NCI-H524 (cell line): Measurements from ENCODE around the gene LPCAT3.
"Not testable (repeated sequence)": the region's sequence is repeated elsewhere in the genome, so short reads cannot be mapped to it uniquely, and the experiment has no call there.

Source experiments
- DNase-seq, 2 experiments: peaks; one replicate each; lab custom pipeline; 2025; lab: John Stamatoyannopoulos, UW

LPCAT3 gene

GRCh38 chr12:7037411-7037810 is 19.1 kb upstream of the LPCAT3 start:
- DNase-seq, result not testable (repeated sequence)

- DNase-seq, result no peak
These were observed 17.2 kb upstream of the LPCAT3 start for GRCh38 chr12:7035463-7035862.

- no peak for DNase-seq
These were observed 16.2 kb upstream of the LPCAT3 start for GRCh38 chr12:7034464-7034863.

- no peak for DNase-seq
These were observed 14.7 kb upstream of the LPCAT3 start for GRCh38 chr12:7032990-7033389.

GRCh38 chr12:7031306-7031705 is 13.0 kb upstream of the LPCAT3 start:
- no peak for DNase-seq

GRCh38 chr12:7026854-7027253 is 8.6 kb upstream of the LPCAT3 start:
- DNase-seq, result no peak

- DNase-seq, result no peak
These were observed 4.8 kb upstream of the LPCAT3 start for GRCh38 chr12:7023114-7023513.

- DNase-seq, result no peak
These were observed 3.7 kb upstream of the LPCAT3 start for GRCh38 chr12:7021956-7022355.

GRCh38 chr12:7019043-7019569 is 830 bp upstream of the LPCAT3 start:
- peak; percentile 40 to 72 for DNase-seq

GRCh38 chr12:7017870-7018349 is 366 bp downstream of the LPCAT3 start:
- DNase-seq, result peak; percentile 46 to 83

- no peak for DNase-seq
These were observed 1.2 kb downstream of the LPCAT3 start for GRCh38 chr12:7016958-7017571.

GRCh38 chr12:7015555-7016370 is 2.5 kb downstream of the LPCAT3 start:
- DNase-seq, result no peak

GRCh38 chr12:7013101-7013500 is 5.2 kb downstream of the LPCAT3 start:
- DNase-seq, result no peak

- no peak for DNase-seq
These were observed 6.2 kb downstream of the LPCAT3 start for GRCh38 chr12:7012024-7012607.

GRCh38 chr12:7011398-7011797 is 6.9 kb downstream of the LPCAT3 start:
- not testable (repeated sequence) for DNase-seq

- no peak for DNase-seq
These were observed 8.8 kb downstream of the LPCAT3 start for GRCh38 chr12:7009512-7009911.

- DNase-seq, result no peak
These were observed 9.4 kb downstream of the LPCAT3 start for GRCh38 chr12:7008864-7009263.

GRCh38 chr12:7006639-7007038 is 11.6 kb downstream of the LPCAT3 start:
- no peak for DNase-seq

GRCh38 chr12:7005311-7005710 is 13.0 kb downstream of the LPCAT3 start:
- no peak for DNase-seq

GRCh38 chr12:7004840-7005239 is 13.4 kb downstream of the LPCAT3 start:
- DNase-seq, result no peak

GRCh38 chr12:7004287-7004803 is 13.9 kb downstream of the LPCAT3 start:
- no peak for DNase-seq

GRCh38 chr12:7001921-7002591 is 16.2 kb downstream of the LPCAT3 start:
- no peak for DNase-seq
